ENCODE measurements around the gene PCDH18.

GRCh38 chr4:137519406-137519805 lies 12.9 kb downstream of the PCDH18 start:
- no peak for TF ChIP-seq CTCF (conservative IDR thresholded peaks at IDR 0.05; ENCODE audit: low read length)
- TF ChIP-seq EZH2phosphoT487 (IDR thresholded peaks at IDR 0.05; ENCODE audit: borderline replicate concordance) = no peak

Data from Loucy (cell line).